Lung microvascular endothelial cell (primary cell): ENCODE measurements around the gene BLM. TPM values are rescaled to one million over a fixed set of nuclear protein-coding genes. Genes with fewer than 3 reads are reported as not detected.
"Not testable (repeated sequence)": the region's sequence is repeated elsewhere in the genome, so short reads cannot be mapped to it uniquely, and the experiment has no call there.

ENCODE experiments used
- DNase-seq, 2 donors: peaks; one replicate each; pipeline versions ENCODE4 v3.0.0 to v3.0.0-alpha.2; 2010; ENCODE audit warnings: low read depth in 2 of 2
- total RNA-seq: library from RNA; depleted of rRNA; stranded (reverse); fragments of >200 nt; gene quantifications from 2 replicates; pipeline ENCODE4 v1.2.1, GENCODE V29; 2014

The BLM gene
- total RNA-seq, 1 donor from 2014 or later = 1.6 TPM

DNA sequence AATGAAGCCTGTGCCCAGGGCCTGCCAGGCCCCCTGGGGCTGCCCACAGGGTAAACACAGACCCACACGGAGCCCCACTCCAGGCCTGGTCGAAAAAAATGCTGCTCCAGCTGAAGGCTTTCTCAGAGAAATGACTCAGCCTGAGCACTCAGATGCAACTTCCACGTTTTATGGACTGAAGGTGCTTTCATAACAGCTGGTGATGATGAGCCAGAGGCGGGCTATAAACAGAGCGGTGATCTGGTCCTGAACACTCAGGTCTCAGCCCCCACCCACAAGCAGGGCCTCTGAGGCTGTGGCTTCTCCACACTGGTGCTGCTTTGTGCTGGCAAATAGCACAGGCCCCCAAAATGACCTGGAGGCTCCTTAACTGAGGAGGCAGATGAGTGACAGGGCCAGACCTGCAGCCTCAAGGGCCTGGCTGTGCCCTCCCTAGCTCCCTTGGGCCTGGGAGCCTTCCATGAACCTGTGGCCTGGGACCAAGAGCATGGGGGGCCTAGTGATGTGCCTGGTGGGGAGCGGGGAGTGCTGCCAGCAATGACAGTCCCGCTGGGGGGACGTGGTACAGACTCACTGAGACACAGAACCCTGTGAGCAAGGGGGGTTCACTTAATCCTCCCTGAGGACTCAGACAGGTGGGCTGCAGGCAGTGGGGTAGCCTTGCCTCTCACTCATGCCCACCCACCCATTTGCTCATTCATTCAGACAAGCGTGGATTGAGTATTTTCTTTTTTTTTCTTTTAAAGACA, 128.2 kb downstream of the BLM start:
- DNase-seq = peak in 1 of 2 donors; percentile 72

DNA sequence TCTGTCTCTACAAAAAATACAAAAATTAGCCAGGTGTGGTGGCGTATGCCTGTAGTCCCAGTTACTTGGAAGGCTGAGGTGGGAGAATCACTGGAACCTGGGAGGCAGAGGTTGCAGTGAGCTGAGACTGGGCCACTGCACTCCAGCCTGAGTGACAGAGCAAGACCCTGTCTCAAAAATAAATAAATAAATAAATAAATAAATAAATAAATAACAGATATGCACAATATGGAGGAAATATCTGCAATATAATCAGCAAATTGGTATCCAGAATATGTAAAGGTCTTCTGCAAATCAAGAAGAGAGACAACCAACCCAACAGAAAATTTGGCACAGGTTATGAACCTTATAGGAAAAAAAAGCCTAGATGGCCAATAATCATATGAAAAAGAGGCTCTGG, 132.3 kb downstream of the BLM start:
- DNase-seq = not testable (repeated sequence)

DNA sequence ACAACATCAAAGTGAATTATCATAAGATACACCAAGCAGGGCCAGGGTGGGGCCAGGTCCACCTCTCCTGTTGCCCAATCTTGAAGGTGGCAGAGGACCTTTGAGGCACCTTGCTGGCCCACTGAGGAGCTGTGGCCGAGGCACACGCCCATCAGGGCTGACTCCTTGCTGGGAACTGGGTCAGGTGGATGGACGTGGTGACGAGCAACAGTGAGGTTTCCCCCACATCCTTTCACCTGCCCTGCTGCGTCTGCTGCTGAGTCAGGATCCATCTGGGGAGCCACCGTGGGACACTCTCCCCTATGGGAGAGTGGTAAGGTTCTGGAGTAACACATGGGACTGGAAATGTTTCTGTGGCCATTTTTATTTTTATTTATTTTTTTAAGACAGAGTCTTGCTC, 134.0 kb downstream of the BLM start:
- DNase-seq = no peak

DNA sequence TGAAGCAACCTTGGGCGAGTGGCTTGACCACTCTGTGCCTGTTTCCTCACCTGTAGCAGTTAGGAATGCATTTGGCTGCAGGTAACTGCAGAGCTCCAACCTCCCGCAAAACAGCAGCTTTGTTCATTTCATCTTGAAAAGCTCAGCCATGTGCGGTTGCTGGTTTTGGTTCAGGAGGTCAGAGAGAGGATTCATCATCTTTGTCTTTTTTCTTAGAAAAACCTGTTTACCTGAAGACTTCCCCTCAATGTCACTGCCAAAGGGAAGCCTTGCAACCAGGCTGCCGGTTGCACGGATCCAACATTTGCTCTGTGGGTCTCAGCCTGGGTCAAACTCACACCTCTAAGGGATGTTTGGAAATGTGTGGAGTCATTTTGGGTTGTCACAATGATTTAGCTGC, 134.8 kb downstream of the BLM start:
- DNase-seq = no peak

DNA sequence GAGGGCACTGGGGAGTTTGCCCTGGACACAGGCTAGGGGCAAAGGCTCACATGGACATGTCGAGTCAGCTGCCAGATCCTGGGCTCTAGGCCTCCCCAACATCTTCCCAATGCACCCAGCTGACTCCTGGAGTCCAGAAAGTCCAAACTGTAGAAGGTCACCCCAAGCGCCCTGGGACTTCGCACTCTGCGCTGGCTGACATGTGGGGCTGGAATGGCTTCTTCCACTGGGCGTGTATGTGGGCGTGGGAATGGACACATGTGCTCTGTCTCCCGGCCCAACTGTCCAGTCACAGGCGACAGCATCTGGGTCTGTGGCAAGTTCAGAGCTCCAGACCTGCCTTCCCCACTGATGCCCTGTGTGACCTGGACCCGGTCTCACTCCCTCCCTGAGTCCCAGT, 138.0 kb downstream of the BLM start:
- no peak for DNase-seq

DNA sequence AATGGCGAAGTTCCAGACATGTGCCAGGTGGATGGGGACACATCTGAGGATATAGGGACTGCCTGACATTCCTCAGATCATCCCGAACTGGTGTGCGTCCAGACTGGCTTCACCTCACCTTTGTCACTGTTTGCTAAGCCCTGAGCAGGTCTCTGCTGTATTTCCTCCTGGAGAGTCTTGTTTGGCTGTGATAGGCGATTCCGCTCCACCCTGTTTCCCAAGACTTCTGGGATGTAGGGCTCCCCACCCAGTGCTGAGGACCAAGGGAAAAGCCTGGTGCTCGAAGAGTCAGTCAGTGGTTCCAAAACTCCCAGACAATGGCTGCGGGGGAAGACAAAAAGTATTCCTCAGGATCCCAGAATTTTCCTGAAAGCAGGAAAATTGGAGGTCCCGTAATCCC, 140.2 kb downstream of the BLM start:
- DNase-seq = no peak

DNA sequence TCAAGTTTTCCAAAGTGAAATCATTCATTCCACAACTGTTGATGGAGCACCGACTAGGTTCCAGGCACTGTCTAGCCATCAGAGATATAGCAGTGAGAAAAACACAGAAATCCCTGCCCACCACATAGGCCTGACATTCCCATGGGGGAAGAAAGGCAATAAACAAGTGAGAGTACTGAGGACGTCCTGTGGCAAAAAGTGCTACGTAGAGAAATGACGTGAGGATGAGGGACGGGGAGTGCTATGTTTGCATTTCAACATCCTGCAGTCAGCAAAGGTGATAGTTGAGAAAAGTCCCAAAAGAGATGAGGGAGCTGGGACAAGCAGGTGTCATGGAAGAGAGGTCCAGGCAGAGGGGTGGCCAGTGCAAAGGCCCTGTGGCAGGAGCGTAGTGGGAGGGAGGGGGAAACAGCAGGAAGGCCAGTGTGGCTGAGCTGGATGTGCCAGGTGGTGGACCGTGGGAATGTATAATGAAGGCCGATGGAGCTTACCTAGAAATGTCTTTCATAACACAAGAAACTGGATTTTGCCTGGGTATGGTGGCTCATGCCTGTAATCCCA, 140.8 kb downstream of the BLM start:
- no peak for DNase-seq

DNA sequence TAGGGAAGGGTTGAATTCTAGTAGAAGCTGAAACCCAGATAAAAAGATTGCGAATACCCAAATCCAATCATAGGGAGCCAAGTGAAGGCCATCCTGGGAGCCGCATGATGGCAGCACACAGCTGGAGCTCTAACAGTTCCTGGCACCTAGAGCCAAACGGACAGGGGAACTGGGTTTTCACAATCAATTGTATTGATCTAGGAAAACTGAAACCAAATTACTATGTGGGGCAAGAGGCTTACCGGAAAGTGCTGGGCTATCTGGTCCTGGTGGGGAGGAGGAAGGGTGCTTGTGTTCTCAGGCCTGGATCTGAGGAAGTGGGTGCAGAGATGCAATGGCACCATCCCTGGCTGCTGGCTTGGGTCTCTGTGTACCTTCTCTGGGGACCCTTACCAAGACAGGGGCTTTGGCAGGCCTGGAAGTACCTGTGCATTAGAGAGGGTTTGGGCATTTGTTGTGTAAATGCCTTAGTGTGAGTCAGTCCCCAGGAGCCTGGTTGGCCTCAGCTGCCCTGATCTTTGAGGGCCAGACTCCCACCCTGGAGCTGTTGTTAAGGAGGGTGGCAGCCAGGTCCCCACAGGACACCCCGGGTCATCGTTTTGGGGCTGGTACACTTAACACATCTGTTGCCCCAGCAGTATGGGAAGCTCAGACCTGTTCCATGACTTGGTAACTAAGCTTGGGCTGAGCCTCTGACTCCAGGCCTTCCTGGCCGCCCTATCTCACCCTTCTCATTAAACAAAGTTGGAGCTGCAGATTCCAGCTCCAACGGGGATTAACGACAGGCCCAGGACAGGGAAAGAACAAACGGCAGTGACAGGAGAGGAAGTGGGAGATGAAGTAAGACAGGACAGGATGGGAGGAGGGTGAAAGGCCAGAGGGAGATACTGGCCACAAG, 142.3 kb downstream of the BLM start:
- no peak for DNase-seq

DNA sequence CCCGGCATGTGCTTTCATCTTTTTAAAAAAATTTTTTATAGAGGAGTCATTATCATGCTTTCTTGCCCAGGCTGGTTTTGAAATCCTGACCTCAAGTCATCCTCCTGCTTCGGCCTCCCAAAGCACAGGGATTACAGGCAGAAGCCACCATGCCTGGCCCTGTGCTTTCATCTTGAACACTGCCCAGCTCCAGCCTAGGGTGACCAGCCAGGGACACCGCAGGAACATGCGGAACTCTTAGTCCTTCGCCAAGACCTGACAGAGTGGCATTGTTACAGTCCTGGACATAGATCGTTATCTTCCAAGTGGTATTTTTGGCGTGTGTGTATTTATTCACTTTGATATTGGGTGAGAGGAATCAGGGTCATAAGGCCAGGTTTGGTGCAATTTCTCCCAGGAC, 143.3 kb downstream of the BLM start:
- no peak for DNase-seq

DNA sequence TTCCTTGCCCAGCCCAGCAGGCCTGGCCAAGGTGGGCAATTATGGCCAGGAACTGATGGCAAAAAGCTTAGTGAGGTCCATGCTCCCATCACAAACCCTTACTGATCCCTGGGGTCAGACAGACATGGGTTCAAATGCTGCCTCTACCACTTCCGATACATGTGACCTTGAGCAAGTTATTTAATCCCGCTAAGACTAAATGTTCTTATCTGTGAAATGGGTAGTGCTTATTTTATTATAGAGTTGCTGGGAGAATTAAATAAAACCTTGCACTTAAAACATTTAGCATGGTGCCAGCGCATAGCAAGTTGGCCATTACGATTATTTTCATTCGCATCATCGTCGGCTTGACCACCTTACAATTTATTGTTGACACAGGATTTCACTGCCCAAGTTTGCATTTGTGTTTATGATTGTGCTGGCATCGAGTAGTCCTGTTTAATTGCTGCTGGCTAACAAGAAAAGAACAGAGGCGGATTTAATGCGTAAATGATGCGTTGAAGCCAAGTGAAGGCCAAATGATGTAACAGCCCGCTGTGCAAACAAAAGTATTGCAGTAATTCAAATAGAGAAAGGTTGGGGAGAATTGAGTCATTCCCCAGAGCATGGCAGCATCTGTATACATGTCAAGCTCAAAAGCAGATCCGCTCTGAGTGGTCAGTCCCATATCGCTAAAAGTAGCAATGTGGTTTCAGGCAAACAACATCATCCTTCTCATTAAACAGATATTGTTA, 144.0 kb downstream of the BLM start:
- DNase-seq = no peak

DNA sequence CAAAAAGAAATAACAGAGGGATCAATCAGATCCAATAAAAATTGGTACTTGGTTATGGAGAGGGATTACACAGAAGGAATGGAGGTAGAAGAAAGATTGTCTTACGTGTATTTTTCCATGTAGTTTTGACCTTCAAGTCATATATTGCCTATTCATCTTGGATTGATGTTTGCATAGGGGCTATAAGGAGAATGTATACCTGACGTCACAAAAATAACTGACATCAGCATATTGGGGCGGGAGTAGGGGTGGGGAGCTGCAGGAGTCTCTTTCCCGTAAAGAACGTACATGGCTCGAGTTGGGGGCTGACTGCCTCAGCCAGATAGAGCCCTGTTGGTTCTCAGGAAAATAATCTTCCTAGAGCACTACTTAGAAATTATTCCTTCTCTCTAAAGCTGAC, 145.3 kb downstream of the BLM start:
- no peak for DNase-seq

DNA sequence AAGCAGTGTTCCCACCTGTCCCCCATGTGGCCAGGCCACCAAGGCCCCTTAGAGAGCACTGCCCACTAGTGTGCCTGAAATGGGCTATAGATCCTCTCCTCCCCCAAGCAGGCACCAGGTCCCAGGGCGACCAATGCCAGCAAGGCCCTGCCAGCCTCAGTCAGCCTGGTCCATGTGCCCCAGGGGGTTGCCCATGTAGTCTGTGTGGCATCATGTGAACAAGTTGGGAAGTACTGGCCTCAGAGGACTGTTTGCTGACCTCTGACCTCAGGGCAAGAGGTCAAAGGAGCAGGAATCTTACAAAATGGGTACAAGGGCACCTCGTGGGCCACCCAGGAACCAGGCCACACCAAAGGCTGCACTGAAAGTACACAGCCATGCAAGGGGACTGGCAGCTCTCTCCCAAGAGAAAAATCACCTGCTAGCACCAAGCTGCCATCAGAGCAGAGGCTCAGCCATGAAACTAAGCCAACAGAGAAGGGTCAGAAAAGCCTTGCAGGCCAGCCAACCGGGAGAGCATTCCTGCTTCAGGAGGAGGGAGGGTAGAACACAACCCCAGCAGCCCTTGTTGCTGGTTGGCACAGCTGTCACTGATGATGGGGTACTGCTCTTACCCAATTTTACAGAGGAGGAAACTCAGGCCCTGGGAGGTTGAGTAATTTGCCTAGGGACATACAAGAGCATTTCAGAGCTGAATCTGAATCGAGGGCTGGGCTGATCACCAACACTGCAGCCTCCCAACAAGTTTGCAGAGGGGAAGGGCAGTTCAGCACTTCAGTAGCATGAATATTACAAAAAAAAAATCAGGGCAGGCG, 146.0 kb downstream of the BLM start:
- DNase-seq = no peak

DNA sequence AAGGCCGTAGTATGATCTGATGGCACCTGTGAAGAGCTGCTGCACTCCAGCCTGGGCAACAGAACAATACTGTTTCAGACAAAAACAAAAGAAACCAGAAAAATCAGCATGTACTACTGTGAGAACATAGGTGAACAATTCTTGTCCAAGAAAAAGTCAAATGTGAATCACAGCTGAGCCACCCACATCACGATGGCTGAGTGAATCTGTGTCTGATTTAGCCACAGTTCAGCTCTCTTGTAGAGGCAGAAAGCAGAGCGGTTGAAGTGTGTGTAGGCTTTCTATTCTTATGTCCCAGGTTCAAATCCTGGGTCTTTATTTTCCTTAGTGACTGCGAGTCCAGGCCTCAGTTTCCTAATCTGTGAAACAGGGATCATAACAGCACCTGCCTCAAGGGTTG, 146.8 kb downstream of the BLM start:
- no peak for DNase-seq

DNA sequence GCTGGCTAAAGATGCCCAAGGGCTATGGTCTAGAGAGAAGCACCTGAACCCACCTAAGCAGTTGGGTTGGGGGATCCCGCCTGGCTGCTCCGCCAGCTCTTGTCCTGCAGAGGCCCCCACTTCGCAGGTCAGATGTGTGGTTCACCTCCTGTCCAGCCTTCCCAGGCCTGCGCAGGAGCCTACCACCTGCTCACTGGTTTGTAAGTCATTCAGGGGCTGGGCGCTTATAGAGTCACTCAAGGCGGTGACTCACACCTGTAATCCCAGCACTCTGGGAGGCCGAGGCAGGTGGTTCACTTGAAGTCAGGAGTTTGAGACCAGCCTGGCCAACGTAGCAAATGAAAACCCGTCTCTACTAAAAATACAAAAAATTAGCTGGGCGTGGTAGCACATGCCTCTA, 147.4 kb downstream of the BLM start:
- no peak for DNase-seq

DNA sequence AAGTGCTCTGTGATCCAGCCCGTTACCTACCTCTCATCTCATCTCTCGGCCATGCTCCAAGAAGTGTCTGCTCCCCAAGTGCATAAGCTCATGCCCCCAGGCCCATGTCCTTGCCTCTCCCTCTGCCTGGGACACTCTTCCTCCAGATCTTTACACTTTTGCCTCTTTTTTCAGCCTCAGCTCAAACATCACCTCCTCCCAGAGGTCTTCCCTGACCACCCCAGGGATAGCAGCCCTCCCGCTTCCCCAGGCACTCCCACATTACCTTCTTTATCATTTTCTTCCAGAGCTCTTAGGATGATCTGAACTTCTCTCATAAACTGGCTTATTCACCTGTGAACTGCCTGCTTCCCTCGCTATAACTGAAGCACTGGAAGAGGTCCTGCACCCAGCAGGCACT, 148.6 kb downstream of the BLM start:
- DNase-seq = no peak

Other genes starting within 250 kb of the BLM start
- 6.1 and 8.7 TPM in 2 replicates for gene CRTC3, start 187.4 kb upstream of the BLM start, total RNA-seq
- gene FURIN, start 151.2 kb downstream of the BLM start, total RNA-seq = 47.9 and 56.0 TPM in 2 replicates
- 45.5 and 49.0 TPM in 2 replicates for gene FES, start 167.2 kb downstream of the BLM start, total RNA-seq
- gene MAN2A2, start 186.0 kb downstream of the BLM start, total RNA-seq = 16.8 and 28.8 TPM in 2 replicates
- gene HDDC3, start 215.2 kb downstream of the BLM start, total RNA-seq = 8.1 and 9.2 TPM in 2 replicates
- gene UNC45A, start 217.9 kb downstream of the BLM start, total RNA-seq = 80.9 and 93.1 TPM in 2 replicates
- gene RCCD1, start 237.5 kb downstream of the BLM start, total RNA-seq = 3.3 and 4.6 TPM in 2 replicates